Activated naive CD4-positive, alpha-beta T cell treated with anti-CD3 and anti-CD28 coated beads, Interleukin-2, amount 50 U/mL, for 72 hours (primary cell): ENCODE measurements around the gene HOXC4. TPM values are rescaled to one million over a fixed set of nuclear protein-coding genes. Genes with fewer than 3 reads are reported as not detected.
"Not testable (repeated sequence)": the region's sequence is repeated elsewhere in the genome, so short reads cannot be mapped to it uniquely, and the experiment has no call there.

ENCODE experiments used
- ATAC-seq, 2 donors: fragments of 150-1000 bp; cut with Tn5 transposase; 2 replicates each; pipeline ENCODE4 v1.10.0; 2021; ENCODE audit warnings: mild to moderate bottlenecking in 2 of 2, moderate library complexity in 2 of 2
- DNase-seq, 2 donors: peaks; one replicate each; pipeline ENCODE4 v3.0.0; 2021 to 2022; ENCODE audit warnings: low spot score in 2 of 2
- H3K27ac Mint-ChIP-seq, 2 donors: one replicate each; pipeline ENCODE4 v1.8.0; 2022; ENCODE audit warnings: mild to moderate bottlenecking in 2 of 2, mixed read lengths in 2 of 2
- H3K36me3 Mint-ChIP-seq, 2 donors: one replicate each; pipeline ENCODE4 v1.8.0; 2022; ENCODE audit warnings: mixed read lengths in 2 of 2
- H3K9me3 Mint-ChIP-seq, 2 donors: one replicate each; pipeline ENCODE4 v1.8.0; 2022; ENCODE audit warnings: mixed read lengths in 2 of 2
- total RNA-seq, 2 donors: library from RNA; stranded (reverse); gene quantifications; one replicate each; pipeline ENCODE4 v1.2.3, GENCODE V29; 2022

Gene HOXC4
- total RNA-seq, 2 donors from 2014 or later: 0.18 TPM; not detected in 1

DNA sequence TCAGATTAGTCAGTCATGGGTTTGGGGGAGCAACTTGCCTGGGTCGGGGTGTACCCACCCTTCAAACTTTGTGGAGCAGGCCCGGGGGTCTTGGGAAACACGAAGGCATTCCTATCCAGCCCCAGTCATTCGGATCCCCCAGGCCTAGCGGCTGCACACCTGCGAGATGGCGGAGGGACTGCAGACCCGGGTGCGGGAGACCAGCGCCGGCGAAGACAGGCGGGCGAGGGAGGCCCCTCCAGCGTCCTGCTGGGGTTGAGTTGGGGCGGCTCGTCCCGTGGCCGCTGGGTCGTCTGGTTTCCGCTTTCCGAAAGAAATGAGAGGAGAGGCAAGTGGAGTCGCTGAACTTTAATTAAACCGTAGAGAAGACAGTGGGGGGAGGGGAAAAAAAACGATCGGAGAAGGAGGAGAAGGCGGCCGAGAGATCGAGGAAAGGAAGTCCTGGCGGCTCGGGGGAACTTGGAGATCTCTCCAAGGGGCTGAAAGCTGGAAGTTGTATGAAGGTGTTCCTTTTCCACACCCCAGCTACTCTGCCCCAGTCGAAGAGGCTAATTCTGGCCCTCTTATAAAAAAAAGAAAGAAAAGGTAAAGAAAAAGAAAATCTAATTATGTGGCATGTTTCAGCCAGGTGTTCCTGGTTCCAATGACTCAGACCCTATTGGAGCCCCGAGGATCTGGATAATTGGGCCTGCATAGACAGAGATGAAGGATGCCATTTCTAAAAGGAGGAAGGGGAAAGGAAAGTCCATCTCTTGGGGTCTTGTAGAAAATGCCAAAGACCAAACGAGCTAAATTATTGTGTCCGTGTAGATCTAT is 28.2 kb downstream of the HOXC4 start:
- H3K27ac Mint-ChIP-seq: peak overlapping the region; percentile 83 to 91
- peak in 1 of 2 donors; percentile 28 for DNase-seq
- H3K9me3 Mint-ChIP-seq, H3K36me3 Mint-ChIP-seq, ATAC-seq: not testable (repeated sequence)

DNA sequence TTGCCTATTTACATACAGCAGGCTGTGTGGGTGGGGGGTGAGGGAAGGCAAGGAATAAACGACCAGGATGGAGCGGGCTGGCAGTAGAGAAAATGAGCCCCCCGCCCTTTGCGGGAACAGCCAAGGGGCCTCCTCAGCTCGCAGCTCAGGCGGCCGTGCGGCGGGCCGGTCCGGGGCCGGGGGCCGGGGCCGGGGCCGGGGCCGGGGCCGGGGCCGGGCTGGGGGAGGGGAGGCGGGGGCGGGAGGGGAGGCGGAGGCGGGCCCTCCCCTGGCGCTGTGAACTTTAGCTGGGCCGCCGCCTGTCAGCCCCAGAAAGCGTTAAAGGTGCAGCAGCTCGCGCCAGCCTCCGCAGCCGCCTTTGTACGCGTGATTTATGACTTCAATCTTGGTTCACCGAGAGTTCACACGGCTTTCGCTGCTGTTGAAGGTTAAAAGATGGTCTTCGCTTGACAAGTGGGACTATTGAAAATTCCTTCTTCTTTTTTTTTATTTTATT is 28.8 kb downstream of the HOXC4 start:
- Mint-ChIP-seq H3K36me3 (no peaks in the 10 kb centered on the region), H3K27ac (peak overlapping the region in 1 of 2 donors; percentile 83), H3K9me3 (no peaks in the 10 kb centered on the region)
- peak; percentile 20 to 51 for ATAC-seq
- DNase-seq: peak in 1 of 2 donors; percentile 27

DNA sequence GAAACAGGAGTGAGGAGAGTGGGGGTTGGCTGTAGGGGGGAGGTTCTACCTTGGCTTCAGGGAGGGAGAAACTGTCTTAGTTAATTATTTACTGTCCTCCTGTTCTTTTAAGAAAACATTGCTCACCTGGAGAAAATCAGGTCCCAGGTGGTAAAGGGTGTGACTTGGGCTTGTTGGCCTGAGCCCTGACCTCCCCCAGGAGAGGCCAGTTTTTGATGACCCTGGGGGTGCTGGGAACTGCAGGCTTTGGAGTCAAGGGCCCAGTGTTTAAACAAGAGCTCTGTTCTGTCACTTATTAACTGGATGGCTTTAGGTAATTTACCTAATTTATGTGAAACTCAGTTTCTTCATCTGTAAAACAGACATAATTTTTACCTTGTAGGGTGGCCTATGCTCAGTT is 34.4 kb downstream of the HOXC4 start:
- H3K36me3 Mint-ChIP-seq, ATAC-seq, DNase-seq: not testable (repeated sequence)

DNA sequence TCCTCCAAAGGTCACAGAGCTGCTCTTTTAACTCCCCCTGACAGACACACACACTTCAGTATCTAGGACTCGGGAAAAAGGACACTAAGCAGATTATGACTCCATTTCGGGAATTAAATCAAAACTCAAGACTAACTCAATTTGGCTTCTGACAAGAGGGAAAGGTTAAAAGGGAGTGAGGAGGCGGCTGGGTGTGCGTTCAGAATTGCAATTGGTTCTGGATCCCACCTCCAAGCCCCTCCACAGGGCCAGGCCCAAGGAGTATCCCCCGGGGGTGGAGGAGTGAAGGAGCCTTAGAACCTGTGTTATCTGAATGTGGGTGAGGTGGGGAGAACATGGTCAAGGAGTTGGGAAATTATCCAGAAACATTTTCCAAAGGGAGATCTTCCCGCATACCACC is 35.8 kb downstream of the HOXC4 start:
- ATAC-seq, DNase-seq, H3K9me3 Mint-ChIP-seq, H3K36me3 Mint-ChIP-seq, H3K27ac Mint-ChIP-seq: not testable (repeated sequence)

More for the DNA sequence above, 34.4 kb downstream of the HOXC4 start:
- H3K9me3 Mint-ChIP-seq, H3K27ac Mint-ChIP-seq: not testable (repeated sequence)

DNA sequence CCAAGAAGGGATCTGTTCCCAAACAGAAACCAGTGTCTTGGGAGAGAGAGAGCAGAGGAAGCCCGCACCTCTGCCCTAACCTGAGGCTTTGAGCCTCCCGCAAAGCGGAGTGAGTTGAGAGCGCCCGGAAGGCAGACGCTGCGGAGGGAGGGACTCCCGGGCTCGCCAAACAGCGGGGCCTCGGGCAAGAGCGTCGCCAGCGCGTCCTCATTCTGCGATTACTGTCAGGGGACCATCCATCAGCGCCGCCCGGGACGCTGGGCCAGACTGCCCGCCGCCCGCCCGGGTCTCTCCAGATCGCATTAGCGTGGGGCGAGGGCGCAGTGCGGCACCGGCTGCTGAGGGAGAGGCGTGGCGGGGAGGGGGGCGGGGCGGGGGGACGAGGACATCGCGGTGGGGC is 36.7 kb downstream of the HOXC4 start:
- not testable (repeated sequence) for ATAC-seq, H3K27ac Mint-ChIP-seq, DNase-seq, H3K36me3 Mint-ChIP-seq, H3K9me3 Mint-ChIP-seq

DNA sequence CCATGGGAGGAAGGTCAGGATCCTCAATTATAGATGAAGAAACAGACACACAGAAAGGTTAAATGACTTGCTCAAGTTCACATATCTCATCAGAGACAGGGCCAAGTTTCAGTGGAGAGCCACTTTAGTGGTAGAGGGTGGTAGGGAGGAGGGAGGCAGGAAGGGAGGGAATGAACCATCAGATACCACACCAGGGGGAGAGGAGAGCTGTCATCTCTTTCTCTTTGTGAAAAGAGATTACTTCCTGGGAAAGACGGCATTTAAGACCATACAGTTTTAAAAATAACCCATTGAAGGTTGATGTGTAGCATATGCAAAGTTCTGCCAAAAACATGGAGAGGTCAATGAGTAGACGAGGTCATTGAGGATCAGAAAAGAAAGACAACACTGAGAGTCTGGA is 39.3 kb downstream of the HOXC4 start:
- not testable (repeated sequence) for H3K9me3 Mint-ChIP-seq, DNase-seq, H3K36me3 Mint-ChIP-seq, H3K27ac Mint-ChIP-seq, ATAC-seq

DNA sequence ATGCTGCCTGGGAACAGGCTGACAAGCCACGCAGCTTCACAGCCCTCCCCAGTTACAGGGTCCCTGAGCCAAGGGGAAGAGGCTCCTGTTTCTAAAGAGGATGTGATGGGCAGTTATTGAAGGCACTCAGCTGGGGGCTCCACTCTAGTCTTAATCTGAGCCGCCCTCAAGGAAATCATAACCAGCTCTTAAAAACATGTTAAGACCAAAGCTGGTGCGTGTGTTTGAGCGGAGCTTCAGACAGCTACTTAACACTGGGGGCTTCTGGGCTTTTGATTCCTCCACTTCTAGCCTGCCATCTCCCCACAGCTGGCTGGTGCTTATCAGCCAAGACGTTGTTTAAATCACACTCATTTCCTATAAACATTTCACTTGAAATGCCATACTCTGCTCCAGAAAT is 42.3 kb downstream of the HOXC4 start:
- not testable (repeated sequence) for DNase-seq, H3K27ac Mint-ChIP-seq, H3K36me3 Mint-ChIP-seq, ATAC-seq, H3K9me3 Mint-ChIP-seq

DNA sequence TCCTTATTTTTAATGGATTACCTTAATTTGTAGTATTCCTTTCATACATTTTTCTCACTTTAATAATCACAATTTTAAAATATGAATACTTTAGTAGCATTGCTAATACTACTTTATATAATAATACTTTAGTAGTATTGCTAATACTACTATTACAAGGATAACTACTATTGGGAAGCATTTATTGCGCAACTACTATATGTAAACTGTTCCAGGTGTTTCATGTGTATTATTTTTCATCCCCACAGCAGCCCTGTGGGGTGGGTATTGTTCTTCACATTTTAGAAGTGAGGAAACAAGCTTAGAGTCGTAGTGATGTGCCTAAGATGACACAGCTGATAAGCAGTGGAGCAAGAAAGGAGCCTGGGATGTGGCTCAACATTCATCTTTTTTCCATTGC is 45.0 kb downstream of the HOXC4 start:
- not testable (repeated sequence) for H3K9me3 Mint-ChIP-seq, H3K36me3 Mint-ChIP-seq, DNase-seq, H3K27ac Mint-ChIP-seq, ATAC-seq

DNA sequence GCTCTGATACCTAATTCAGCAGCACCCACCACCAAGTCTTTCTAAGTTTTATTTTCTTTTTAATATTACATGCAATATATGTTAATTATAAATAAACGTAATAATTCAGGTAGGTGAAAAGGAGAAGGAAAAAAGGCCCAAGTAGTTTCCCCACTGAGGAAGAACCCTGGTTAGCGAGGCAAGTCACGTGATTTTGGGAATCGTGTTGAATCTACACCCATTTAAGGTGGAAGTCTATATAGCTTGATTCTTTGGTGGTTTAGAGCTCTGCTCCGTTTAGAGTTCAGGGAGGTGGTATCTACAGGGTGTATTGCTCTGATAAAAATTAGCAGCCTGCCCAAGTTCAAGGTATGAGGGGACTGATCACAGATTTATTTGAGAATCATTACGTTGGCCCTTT is 47.0 kb downstream of the HOXC4 start:
- H3K9me3 Mint-ChIP-seq, H3K36me3 Mint-ChIP-seq, H3K27ac Mint-ChIP-seq, ATAC-seq, DNase-seq: not testable (repeated sequence)

DNA sequence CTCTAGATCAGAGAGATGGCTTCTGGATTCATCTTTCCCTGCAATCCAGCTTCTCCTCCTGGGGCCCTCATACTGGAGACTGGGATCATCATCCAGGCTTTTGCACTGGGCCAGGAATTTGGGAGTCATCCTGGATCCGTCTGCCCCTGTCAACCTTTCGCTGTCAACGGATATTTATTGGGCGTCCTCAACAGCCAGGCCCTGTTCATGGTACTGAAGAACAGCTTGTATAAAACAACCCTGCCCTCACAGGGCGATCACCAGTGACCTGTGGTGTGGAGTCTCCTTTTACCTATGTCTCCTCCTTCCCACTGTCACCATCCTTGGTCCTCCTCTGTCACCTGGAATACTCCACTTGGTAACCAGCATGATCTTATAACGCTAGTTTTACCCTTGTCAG is 48.6 kb downstream of the HOXC4 start:
- H3K9me3 Mint-ChIP-seq, H3K36me3 Mint-ChIP-seq, DNase-seq, H3K27ac Mint-ChIP-seq, ATAC-seq: not testable (repeated sequence)

DNA sequence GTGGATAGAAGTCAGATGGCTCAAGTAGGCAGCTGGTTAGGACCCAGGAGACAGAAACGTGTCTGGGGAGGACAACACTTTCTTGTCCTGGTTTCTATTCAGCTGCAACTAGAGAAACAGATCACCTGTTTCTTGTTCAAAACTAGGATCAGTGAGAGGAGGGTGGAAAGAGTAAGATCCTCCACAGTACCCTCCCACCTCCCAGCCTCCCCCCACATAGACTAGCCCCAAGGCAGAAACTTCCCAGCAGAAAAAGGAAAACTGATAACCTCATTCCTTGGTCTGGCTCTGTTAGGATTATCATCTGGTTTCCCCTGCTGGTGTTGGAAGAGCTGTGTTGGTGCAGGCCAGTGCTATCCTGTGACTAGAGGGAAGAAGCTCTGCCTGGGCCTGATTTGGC is 50.2 kb downstream of the HOXC4 start:
- not testable (repeated sequence) for DNase-seq, H3K9me3 Mint-ChIP-seq, H3K36me3 Mint-ChIP-seq, H3K27ac Mint-ChIP-seq, ATAC-seq

Other genes with a start within 250 kb of the HOXC4 start
- not detected for gene HOXC13, start 115.0 kb upstream of the HOXC4 start, total RNA-seq
- gene HOXC12, start 98.9 kb upstream of the HOXC4 start, total RNA-seq: not detected
- not detected for gene HOXC11, start 80.7 kb upstream of the HOXC4 start, total RNA-seq
- gene HOTAIR, start 78.9 kb upstream of the HOXC4 start, total RNA-seq: not detected
- not detected for gene HOXC10, start 68.7 kb upstream of the HOXC4 start, total RNA-seq
- gene HOXC9, start 53.7 kb upstream of the HOXC4 start, total RNA-seq: not detected
- gene HOXC8, start 44.9 kb upstream of the HOXC4 start, total RNA-seq: not detected
- gene HOXC6, start 25.4 kb upstream of the HOXC4 start, total RNA-seq: not detected
- gene HOXC5, start 20.8 kb upstream of the HOXC4 start, total RNA-seq: not detected
- gene SMUG1, start 135.2 kb downstream of the HOXC4 start, total RNA-seq: 10 to 100 TPM; 18.0 to 25.9 TPM
- gene CBX5, start 226.3 kb downstream of the HOXC4 start, total RNA-seq: 100 to 1,000 TPM; 115 to 169 TPM
- gene HNRNPA1, start 226.9 kb downstream of the HOXC4 start, total RNA-seq: 1,000 to 10,000 TPM; 1,446 to 2,174 TPM
- under 1 TPM in 1 of 2 donors, not detected in 1; 0.20 TPM for gene NFE2, start 247.2 kb downstream of the HOXC4 start, total RNA-seq